ENCODE results near the gene SPCS1.

DNA sequence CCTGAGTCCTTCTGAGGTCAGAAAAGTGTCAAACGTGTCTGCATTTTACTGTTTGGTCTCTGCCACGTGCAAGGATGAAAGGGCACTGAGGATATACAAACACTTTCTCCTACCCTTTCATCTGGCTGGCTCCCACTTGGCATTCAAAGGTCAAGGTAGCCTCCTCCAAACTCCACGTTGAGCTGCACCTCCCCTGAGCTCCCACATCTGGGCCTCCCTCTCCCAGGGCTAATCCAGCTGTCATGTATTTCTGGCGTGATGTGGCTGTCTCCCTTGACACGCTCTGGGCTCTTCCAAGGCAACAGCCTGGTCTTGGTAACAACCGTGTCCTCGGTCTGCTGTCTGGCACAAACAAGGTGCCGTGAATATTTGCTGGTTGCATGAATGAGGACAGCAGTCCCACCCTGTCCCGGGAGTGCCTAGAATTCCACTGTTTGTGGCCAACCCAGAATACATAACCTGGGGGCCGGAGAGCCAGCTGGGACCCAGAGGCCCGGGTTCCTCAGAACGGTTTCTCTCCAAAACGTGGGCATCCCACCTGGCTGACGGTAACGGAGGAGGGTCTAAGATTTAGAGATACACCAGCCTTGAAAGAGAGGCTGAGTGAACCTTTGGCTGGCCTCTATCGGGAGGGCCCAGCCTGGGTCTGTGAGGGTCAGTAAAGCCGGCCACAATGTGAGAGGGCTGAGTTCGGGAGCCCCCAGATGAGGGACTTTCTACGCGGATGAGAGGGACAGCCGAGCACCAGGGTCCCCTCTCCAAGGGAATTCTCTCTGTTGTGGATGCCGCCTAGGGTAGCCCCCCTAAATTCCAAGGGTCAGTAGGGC is 1.1 kb upstream of the SPCS1 start:
- TF ChIP-seq CTCF (conservative IDR thresholded peaks at IDR 0.05; ENCODE audit: low read depth, low read length) (no peak), EZH2phosphoT487 (IDR thresholded peaks at IDR 0.05; ENCODE audit: borderline replicate concordance, low read length) (no peak), EZH2 (IDR thresholded peaks at IDR 0.05; ENCODE audit: low read length, unreplicated experiment) (no peak)
